Embryonic facial prominence (tissue), 1 donor: ENCODE measurements around the gene CYLD.

Experiments used
- DNase-seq: peaks from one replicate; pipeline ENCODE4 v3.0.0-alpha.2; 2016; ENCODE audit errors: extremely low spot score

Gene CYLD

DNA sequence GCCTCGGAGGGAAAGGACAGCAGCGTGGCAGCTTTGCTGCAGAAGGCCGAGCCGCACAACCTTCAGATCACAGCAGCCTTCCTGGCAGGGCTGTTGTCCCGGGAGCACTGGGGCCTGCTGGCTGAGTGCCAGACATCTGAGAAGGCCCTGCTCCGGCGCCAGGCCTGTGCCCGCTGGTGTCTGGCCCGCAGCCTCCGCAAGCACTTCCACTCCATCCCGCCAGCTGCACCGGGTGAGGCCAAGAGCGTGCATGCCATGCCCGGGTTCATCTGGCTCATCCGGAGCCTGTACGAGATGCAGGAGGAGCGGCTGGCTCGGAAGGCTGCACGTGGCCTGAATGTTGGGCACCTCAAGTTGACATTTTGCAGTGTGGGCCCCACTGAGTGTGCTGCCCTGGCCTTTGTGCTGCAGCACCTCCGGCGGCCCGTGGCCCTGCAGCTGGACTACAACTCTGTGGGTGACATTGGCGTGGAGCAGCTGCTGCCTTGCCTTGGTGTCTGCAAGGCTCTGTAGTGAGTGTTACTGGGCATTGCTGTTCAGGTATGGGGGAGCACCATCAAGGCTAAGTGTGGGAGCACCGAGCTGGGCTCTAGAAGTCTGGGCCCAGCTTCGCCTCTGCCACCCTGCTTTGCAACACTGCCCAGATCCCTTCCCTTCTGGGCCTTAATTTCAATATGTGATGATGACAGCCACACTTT lies 29.9 kb upstream of the CYLD start:
- DNase-seq, result no peak

- no peak for DNase-seq
Measured at GRCh38 chr16:50712560-50712898, 29.4 kb upstream of the CYLD start.

DNA sequence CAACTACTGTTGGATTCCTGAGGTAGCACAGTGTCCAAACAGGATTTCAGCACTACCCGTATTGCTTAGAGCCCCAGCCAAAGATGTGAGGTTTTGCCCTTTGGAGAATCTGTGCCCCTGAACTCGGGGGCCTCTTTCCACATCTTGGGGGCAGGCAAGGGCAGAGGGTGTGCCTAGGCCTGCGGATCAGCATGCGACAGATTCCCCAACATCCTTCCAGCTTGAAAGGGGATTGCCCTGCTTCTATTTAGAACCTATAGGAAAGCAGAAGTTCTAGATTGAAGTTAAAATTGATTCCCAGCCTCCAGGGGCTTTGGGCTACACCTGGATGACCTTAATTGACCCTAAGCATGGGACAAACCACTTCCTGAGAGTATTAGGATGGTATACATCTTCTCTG lies 28.9 kb upstream of the CYLD start:
- no peak for DNase-seq

DNA sequence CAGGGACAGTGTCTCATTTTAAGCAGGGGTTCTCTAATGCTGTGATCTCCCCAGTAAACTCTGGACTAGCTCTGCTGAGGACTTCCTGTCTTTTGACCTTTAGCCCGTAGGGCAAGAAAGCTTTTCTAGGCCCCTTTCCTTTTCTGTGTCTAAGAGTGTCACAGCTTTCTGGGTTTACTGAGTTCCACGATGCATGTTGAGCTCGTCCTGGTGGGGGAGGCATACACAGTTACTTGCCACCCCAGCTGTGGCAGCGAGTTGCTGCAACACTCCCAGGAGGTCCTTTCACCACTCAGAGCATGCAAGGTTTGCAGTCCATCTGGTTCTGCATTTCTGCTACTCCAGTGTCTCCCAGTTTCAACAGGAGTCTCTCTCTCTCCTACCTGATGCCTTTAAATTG lies 24.8 kb upstream of the CYLD start:
- DNase-seq, result no peak

DNA sequence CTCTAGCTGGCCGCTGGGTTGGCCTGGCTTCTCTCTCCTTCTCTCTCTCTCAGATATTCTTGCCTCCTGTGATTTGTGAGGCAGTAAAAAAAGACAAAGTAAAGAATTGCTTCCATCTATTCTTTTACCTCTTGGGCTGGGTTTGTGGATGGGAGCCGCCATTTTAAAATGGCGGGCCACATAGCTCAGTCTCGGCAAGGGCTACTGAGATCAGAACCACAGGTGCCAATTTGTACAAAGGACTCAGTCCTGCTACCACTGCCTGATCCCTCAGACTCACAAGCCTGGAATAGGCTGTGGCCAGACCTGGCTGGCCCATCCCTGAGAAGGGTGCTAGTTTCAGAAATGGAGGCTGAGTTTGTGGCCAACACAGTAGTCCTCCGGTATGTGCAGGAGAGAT lies 24.4 kb upstream of the CYLD start:
- DNase-seq, result no peak

DNA sequence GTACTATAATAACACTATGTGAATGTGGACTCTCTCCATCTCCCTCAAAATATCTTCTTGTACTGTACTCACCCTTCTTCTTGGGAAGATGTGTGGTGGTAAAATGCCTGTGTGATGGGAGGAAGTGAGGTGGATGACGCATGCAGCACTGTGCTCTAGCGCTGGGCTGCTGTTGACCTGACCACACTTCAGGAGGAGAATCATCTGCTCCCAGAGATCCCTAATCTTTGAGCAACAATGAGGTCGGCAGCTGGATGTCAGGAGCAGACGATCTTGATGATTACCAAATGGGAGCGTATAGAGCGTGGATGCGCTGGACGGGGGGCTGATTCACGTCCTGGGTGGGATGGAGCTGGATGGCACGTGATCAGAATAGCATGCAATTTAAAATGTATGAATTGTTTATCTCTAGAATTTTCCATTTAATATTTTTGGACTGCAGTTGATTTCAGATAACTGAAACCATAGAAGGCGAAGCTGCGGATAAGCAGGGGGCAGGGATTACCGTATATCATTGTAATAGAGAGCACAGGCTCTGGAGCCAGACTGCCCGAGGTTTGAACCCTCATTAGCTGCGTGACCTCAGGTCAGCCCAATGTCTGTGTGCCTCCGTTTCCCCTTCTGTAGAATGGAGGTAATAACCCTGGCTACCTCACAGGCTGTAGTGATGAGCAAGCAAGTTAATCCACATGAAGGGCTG lies 23.7 kb upstream of the CYLD start:
- DNase-seq, result no peak

DNA sequence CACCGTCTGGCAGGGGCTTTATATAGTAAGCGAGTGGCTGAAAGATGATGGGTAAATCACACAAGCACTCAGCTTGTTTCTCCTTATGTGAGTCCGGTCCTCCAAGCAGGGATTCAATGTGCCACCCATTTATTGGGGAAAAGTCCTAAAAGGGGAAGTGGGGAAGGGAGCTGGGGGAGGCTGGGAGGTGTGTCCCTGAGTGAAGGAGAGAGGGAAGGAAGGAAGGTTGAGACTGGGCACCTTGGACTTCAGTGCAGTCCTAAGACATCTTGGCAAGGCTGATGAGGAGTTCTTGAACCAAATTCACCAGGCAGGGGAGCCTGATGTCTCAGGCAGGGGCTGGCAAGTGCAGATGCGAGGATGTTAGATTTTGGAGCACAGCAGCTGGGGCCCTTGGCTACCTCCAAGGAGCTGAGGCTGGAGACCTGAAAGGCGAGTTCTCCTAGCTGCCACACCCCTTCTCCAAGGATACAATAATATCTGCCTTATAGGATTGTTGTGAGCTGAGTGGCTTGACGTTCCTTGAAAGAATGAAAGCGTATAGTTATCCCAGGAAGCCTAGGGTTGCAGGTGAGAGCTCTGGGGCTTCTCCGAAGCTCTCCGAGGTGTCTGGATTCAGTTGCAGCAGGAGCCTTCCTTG lies 23.0 kb upstream of the CYLD start:
- no peak for DNase-seq

DNA sequence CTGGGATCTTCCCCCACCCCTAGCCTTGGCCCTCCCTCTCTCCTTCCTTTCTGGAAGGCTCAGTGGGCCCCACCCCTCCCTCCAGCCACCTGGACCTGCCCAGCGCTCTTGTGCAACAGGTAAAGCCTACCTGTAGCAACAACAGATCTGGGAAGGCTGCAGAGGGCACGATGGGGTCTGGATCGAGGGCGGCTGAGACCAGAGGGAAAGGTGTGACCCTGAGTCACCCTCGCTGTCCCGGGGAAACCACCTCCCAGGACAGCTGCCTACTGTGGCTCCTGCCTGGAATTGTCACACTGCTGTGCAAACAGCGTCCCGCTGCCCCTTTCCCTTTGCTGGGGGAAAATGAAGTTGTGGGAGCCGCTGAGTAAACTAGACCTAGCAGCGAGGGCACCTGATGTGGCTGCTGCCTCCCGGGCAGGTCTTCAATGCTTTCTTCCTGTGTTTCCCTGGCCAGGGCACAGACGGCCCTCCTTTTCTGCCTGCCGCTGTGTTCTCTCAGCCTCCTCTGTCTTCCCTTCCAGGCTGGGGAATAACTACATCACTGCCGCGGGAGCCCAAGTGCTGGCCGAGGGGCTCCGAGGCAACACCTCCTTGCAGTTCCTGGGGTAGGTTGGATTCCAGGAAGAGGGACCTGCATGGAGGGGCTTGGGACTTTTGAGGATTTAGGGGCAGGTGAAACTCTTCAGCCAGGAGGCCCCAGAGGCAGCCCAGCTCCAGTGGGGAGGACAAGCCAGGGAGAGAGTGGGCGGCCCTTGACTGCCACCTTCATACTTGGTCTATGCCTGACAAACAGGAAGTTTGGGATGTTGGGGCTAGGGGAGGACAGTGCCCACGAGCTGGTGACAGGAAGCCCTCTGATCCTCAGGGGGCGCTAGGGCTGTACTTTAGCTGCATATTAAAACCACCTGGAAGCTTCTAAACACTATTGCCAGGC lies 22.2 kb upstream of the CYLD start:
- no peak for DNase-seq

GRCh38 chr16:50721549-50722404 lies 20.1 kb upstream of the CYLD start:
- DNase-seq, result no peak

DNA sequence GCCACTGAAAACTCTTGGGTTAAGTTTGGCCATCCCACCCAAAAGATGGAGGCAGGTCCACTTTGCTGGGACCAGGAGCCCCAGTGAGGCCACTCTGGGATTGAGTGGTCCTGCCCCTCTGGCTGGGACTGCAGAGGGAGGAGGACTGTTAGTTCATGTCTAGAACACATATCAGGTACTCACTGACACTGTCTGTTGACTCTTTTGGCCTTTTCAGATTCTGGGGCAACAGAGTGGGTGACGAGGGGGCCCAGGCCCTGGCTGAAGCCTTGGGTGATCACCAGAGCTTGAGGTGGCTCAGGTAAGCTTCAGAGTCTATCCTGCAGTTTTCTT lies 19.5 kb upstream of the CYLD start:
- no peak for DNase-seq

GRCh38 chr16:50722960-50723359 lies 18.9 kb upstream of the CYLD start:
- DNase-seq, result no peak

DNA sequence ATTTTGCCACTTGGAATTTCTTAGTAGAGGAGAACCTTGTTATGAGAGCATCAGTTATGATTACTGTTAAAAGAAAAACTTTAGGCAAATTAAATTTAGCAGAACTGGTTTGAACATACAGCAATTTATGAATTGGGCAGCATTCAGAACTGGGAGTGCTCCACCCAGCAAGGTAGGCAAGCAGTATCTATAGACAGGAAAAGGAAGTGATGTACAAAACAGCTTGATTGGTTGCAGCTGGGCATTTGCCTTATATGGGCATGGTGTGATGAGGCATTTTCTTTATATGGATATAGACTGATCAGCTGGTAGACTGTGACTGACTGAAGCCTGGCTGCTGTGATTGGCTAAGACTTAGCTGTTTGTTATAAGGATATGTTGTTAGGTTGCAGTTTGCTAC lies 17.6 kb upstream of the CYLD start:
- no peak for DNase-seq

- DNase-seq, result no peak
Measured at GRCh38 chr16:50731130-50731988, 10.5 kb upstream of the CYLD start.

- DNase-seq, result no peak
Measured at GRCh38 chr16:50731989-50732832, 9.7 kb upstream of the CYLD start.

DNA sequence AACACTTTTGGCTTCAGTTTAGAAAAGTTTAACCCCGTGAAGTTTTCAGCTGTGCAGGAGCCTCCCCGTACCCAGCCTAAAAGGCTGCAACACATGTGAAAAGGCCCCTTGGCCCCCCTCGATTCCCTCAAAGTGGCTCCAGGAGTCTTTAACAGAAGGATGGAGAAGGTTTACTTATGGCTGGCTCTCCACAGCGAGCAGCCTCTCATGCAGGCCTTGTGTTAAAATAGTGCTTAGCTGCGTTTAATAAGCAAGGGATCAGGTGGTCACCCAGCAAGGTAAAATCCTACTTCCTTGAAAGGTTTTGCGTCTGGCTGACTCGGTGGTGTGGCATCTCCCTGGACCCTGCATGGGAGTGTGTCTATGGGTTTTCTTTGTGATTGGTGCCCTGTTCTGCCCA lies 8.4 kb upstream of the CYLD start:
- DNase-seq, result no peak

- DNase-seq, result no peak
Measured at GRCh38 chr16:50735629-50736122, 6.2 kb upstream of the CYLD start.

- DNase-seq, result no peak
Measured at GRCh38 chr16:50736448-50736847, 5.4 kb upstream of the CYLD start.

GRCh38 chr16:50737420-50737959 lies 4.4 kb upstream of the CYLD start:
- DNase-seq, result no peak

DNA sequence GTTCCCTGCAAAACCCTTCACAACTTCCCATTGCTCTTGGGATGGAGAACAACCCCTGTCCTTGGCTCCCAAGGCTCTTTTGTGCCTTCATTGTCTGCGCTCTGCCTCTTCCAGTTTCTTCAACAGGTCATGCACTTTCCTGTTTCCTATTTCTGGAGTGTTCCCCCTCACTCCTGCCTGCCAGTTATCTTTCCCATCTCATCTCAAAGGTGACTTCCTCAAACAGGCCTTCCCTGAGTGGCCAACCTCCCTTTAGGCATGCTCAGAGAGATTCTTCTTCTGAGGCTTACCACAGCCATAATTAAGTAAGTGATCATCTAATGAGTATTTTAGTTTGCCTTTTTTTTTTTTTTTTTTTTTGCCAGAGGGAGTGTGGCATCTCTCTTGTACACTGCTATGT lies 2.9 kb upstream of the CYLD start:
- no peak for DNase-seq
